CD8-positive, alpha-beta memory T cell (primary cell): ENCODE measurements around the gene TNIK. TPM values are rescaled to one million over a fixed set of nuclear protein-coding genes. Genes with fewer than 3 reads are reported as not detected.

Experiments
- CTCF ChIA-PET: fragments of 350-600 bp; sonication (Branson Sonifier 250); formaldehyde crosslinking; loops from one replicate; lab custom pipeline; 2021; ENCODE audit warnings: antibody characterized with exemption; lab: Charles Lee
- POLR2A ChIA-PET: fragments of 350-600 bp; sonication (Branson Sonifier 250); formaldehyde crosslinking; loops from one replicate; lab custom pipeline; 2021; ENCODE audit warnings: antibody characterized with exemption; lab: Charles Lee
- DNase-seq, 5 donors: peaks; one replicate each; pipeline versions ENCODE4 v3.0.0 to v3.0.0-alpha.2; 2020 to 2022; ENCODE audit warnings: mixed read lengths in 1 of 5
- H3K27ac ChIP-seq: one replicate; pipeline ENCODE4 v1.7.0; 2013; ENCODE audit warnings: low read depth, mild to moderate bottlenecking, low read length, moderate library complexity
- H3K27me3 ChIP-seq: 2 replicates; pipeline ENCODE4 v1.7.0; 2013; ENCODE audit warnings: low read length, mild to moderate bottlenecking; ENCODE audit not compliant: insufficient read depth, poor library complexity, severe bottlenecking
- H3K36me3 ChIP-seq: 2 replicates; pipeline ENCODE4 v1.7.0; 2013; ENCODE audit warnings: mild to moderate bottlenecking, low read length, moderate library complexity; ENCODE audit not compliant: insufficient read depth
- H3K4me1 ChIP-seq: 2 replicates; pipeline ENCODE4 v1.7.0; 2013; ENCODE audit warnings: mild to moderate bottlenecking, low read length, moderate library complexity; ENCODE audit not compliant: insufficient read depth
- H3K4me3 ChIP-seq: 2 replicates; pipeline ENCODE4 v1.7.0; 2013; ENCODE audit warnings: mild to moderate bottlenecking, low read length
- H3K9me3 ChIP-seq: 2 replicates; pipeline ENCODE4 v1.7.0; 2013; ENCODE audit warnings: mild to moderate bottlenecking, low read length
- H3K27ac Mint-ChIP-seq, 8 donors: one replicate each; pipeline ENCODE4 v1.8.0; 2020 to 2021; ENCODE audit warnings: mixed read lengths in 8 of 8, mild to moderate bottlenecking in 6 of 8, inconsistent platforms in 3 of 8, moderate library complexity in 3 of 8
- H3K27me3 Mint-ChIP-seq, 2 donors: one replicate each; pipeline ENCODE4 v1.8.0; 2020 to 2021; ENCODE audit warnings: mixed read lengths in 2 of 2, mild to moderate bottlenecking in 1 of 2, moderate library complexity in 1 of 2
- H3K36me3 Mint-ChIP-seq, 3 donors: one replicate each; pipeline ENCODE4 v1.8.0; 2020 to 2021; ENCODE audit warnings: mixed read lengths in 3 of 3, inconsistent platforms in 1 of 3, mild to moderate bottlenecking in 1 of 3
- H3K4me1 Mint-ChIP-seq, 3 donors: one replicate each; pipeline ENCODE4 v1.8.0; 2020 to 2021; ENCODE audit warnings: mixed read lengths in 3 of 3, inconsistent platforms in 1 of 3, mild to moderate bottlenecking in 1 of 3
- H3K4me3 Mint-ChIP-seq, 7 donors: one replicate each; pipeline ENCODE4 v1.8.0; 2020 to 2021; ENCODE audit warnings: mixed read lengths in 7 of 7, mild to moderate bottlenecking in 6 of 7, moderate library complexity in 4 of 7, inconsistent platforms in 2 of 7
- H3K9me3 Mint-ChIP-seq, 5 donors: one replicate each; pipeline ENCODE4 v1.8.0; 2020 to 2022; ENCODE audit warnings: mixed read lengths in 5 of 5, mild to moderate bottlenecking in 3 of 5, moderate library complexity in 2 of 5, inconsistent platforms in 1 of 5
- polyA plus RNA-seq: library from polyadenylated mRNA; unstranded; fragments of 300-500 nt; fragmentation: Illumina TruSeq; gene quantifications from one replicate; pipeline ENCODE4 v1.2.3, GENCODE V29; 2021
- total RNA-seq, 2 experiments: library from RNA; stranded (reverse); gene quantifications; one replicate each; pipeline ENCODE4 v1.2.3, GENCODE V29; 2021

The TNIK gene
- total and polyA plus RNA-seq, 3 experiments from 2014 or later = 15.9 to 19.2 (median 17.7) TPM

- Histone ChIP-seq H3K4me3 (no peak overlapping the region), H3K27ac (no peak overlapping the region), H3K27me3 (no peaks in the 10 kb centered on the region), H3K9me3 (no peaks in the 10 kb centered on the region), H3K36me3 (no peaks in the 10 kb centered on the region), H3K4me1 (peaks cover 23% of the 10 kb centered on the region)
- Mint-ChIP-seq H3K4me3 (no peak overlapping the region), H3K36me3 (peaks cover 10 to 15% (median 10%) of the 10 kb centered on the region in 3 donors), H3K27me3 (peaks cover 0 to 1% of the 10 kb centered on the region in 2 donors), H3K4me1 (peaks cover 66 to 92% (median 88%) of the 10 kb centered on the region in 3 donors), H3K27ac (no peak overlapping the region), H3K9me3 (peaks cover 0 to 2% (median 0%) of the 10 kb centered on the region in 5 donors)
- ChIA-PET POLR2A (no interaction called here), CTCF (interaction anchor here (0.5 kb wide), 1 partner anchor 797 kb away, joined by 3 read pairs; no protein-coding TSS in a partner anchor)
- DNase-seq = no peak
Observed at GRCh38 chr3:171348121-171348520, 112.1 kb downstream of the TNIK start.

- peaks cover 23% of the 10 kb centered on the region for H3K4me1 ChIP-seq
- Mint-ChIP-seq H3K27me3 (peaks cover 0 to 1% of the 10 kb centered on the region in 2 donors), H3K9me3 (peaks cover 0 to 5% (median 3%) of the 10 kb centered on the region in 5 donors), H3K4me1 (peaks cover 67 to 86% (median 86%) of the 10 kb centered on the region in 3 donors), H3K27ac (peak overlapping the region in 3 of 8 donors; percentile 5 to 58 (median 32)), H3K36me3 (peaks cover 13 to 15% (median 15%) of the 10 kb centered on the region in 3 donors), H3K4me3 (no peak overlapping the region)
- H3K27ac ChIP-seq = no peak overlapping the region
- H3K27me3 ChIP-seq = no peaks in the 10 kb centered on the region
- DNase-seq = no peak
- no peaks in the 10 kb centered on the region for H3K9me3 ChIP-seq
- POLR2A ChIA-PET = interaction anchor here (0.6 kb wide), 1 partner anchor 154 kb away, joined by 3 read pairs; no protein-coding TSS in a partner anchor
- no peaks in the 10 kb centered on the region for H3K36me3 ChIP-seq
- H3K4me3 ChIP-seq = no peak overlapping the region
- CTCF ChIA-PET = interaction anchor here (0.5 kb wide), 1 partner anchor 798 kb away, joined by 3 read pairs; no protein-coding TSS in a partner anchor
Observed at GRCh38 chr3:171347301-171348039, 112.7 kb downstream of the TNIK start.

DNA sequence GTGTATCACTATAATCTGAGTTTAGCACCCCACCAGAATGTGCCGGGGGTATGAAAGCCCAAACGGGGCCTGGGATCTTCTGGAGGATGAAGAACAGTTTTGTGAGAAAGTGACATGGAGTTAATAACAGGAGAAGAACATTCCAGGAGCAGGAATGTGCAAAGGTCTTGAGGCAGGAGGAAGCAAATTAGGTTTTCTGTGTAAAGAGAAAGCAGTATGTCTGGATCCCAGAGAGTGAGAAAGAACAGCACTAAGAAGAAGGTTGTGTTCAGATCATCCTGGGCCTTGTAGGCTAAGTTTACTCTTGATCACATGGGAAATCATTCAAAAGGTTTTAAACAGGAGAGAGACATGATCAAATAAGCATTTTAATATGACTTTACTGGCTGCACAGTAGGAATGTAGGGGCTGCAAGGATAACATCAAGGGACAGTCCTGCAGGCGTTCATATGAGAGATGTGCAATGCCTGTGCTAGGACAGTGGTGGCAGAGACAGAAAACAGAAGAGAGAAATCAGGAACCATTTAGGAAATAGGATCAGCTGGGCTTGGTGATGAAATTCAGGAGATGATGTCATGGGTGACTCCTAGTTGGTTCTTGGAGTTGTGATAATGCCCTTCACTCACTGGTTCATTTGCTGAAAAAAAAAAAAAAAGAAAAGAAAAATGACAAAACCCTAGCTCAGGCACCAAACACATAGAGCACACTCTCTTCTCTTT, 113.5 kb downstream of the TNIK start:
- no peaks in the 10 kb centered on the region for H3K27me3 ChIP-seq
- H3K27me3 Mint-ChIP-seq = peaks cover 0 to 1% of the 10 kb centered on the region in 2 donors
- no peaks in the 10 kb centered on the region for H3K36me3 ChIP-seq
- no peak overlapping the region for H3K4me3 ChIP-seq
- H3K27ac Mint-ChIP-seq = peak overlapping the region in 4 of 8 donors; percentile 31 to 58 (median 40)
- no peak for DNase-seq
- H3K4me1 ChIP-seq = peaks cover 20% of the 10 kb centered on the region
- CTCF ChIA-PET = no interaction called here
- H3K9me3 ChIP-seq = no peaks in the 10 kb centered on the region
- POLR2A ChIA-PET = interaction anchor here (0.5 to 0.6 kb wide), 2 partner anchors 33 to 75 kb away, joined by 3 to 4 read pairs; no protein-coding TSS in a partner anchor
- H3K9me3 Mint-ChIP-seq = peaks cover 0 to 5% (median 3%) of the 10 kb centered on the region in 5 donors
- H3K4me3 Mint-ChIP-seq = no peak overlapping the region
- peaks cover 64 to 78% (median 78%) of the 10 kb centered on the region in 3 donors for H3K4me1 Mint-ChIP-seq
- H3K27ac ChIP-seq = no peak overlapping the region
- peaks cover 13 to 15% (median 15%) of the 10 kb centered on the region in 3 donors for H3K36me3 Mint-ChIP-seq

DNA sequence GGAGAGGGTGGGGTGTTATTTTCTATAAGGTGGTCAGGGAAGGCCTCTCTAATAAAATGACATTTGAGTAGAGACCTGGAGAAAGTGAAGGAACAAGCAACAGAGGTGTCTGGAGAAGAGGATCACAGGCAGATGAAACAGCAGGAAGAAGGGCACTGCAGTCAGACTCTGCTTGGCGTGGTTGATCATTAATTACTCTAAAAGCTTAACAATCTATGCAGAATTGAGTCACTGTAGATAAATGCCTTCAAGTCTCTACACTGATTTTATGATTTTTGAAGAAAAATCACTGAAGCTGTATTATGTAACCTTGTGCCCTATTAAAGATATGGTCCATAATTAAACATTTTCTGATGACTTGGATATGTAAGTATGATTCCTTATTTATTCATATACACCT, 114.2 kb downstream of the TNIK start:
- Histone ChIP-seq H3K4me3 (no peak overlapping the region), H3K27me3 (no peaks in the 10 kb centered on the region), H3K36me3 (no peaks in the 10 kb centered on the region), H3K9me3 (no peaks in the 10 kb centered on the region), H3K27ac (no peak overlapping the region), H3K4me1 (peaks cover 16% of the 10 kb centered on the region)
- peaks cover 59 to 74% (median 71%) of the 10 kb centered on the region in 3 donors for H3K4me1 Mint-ChIP-seq
- H3K27me3 Mint-ChIP-seq = no peaks in the 10 kb centered on the region
- H3K9me3 Mint-ChIP-seq = peaks cover 0 to 5% (median 3%) of the 10 kb centered on the region in 5 donors
- peaks cover 13 to 15% (median 15%) of the 10 kb centered on the region in 3 donors for H3K36me3 Mint-ChIP-seq
- CTCF ChIA-PET = no interaction called here
- no peak for DNase-seq
- no peak overlapping the region for H3K27ac Mint-ChIP-seq
- H3K4me3 Mint-ChIP-seq = no peak overlapping the region
- POLR2A ChIA-PET = interaction anchor here (0.5 to 0.6 kb wide), 2 partner anchors 32 to 75 kb away, joined by 3 to 4 read pairs; no protein-coding TSS in a partner anchor

DNA sequence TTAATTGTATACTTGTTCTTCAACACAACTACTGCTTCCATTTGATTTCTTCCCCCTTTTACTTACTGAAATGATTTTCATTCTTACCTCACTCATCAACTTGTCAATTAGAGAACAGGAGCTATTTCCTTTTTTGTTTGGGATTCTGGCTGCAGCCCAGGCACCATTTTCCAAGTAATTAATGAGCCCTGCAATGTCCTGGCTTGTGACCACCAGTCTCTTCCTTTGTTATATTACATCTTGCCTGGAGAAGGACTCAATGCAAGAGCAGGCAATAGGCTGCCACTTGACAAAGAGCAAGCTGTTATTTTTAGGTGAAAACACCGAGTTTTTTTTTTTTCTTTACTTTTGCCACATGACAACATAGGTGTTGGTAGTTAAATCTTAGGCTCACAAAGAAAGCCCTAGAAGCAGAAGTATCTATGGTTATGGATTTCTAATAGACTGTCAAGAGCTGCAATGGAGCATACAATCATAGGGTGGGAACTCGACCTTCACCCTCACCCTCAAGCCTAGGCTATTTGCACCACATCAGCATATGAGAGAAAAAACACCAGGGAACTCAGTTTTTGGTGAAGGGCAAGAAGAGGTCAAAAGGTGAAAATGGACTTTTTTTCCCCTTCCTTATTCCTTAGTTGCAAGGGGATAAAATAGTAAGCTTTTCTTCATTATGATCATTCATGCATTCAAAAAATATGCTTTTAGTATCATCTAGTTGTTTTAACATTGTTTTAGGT, 114.9 kb downstream of the TNIK start:
- H3K27ac Mint-ChIP-seq = peak overlapping the region in 1 of 8 donors; percentile 58
- H3K4me3 Mint-ChIP-seq = no peak overlapping the region
- no peaks in the 10 kb centered on the region for H3K27me3 Mint-ChIP-seq
- no peaks in the 10 kb centered on the region for H3K9me3 ChIP-seq
- no peak overlapping the region for H3K4me3 ChIP-seq
- peaks cover 54 to 71% (median 65%) of the 10 kb centered on the region in 3 donors for H3K4me1 Mint-ChIP-seq
- no peak for DNase-seq
- peaks cover 15% of the 10 kb centered on the region in 3 donors for H3K36me3 Mint-ChIP-seq
- H3K27me3 ChIP-seq = no peaks in the 10 kb centered on the region
- H3K4me1 ChIP-seq = peaks cover 19% of the 10 kb centered on the region
- POLR2A ChIA-PET = no interaction called here
- no peaks in the 10 kb centered on the region for H3K36me3 ChIP-seq
- peaks cover 0 to 5% (median 3%) of the 10 kb centered on the region in 5 donors for H3K9me3 Mint-ChIP-seq
- H3K27ac ChIP-seq = no peak overlapping the region
- CTCF ChIA-PET = interaction anchor here (0.6 kb wide), 1 partner anchor 19 kb away, joined by 3 read pairs; no protein-coding TSS in a partner anchor

DNA sequence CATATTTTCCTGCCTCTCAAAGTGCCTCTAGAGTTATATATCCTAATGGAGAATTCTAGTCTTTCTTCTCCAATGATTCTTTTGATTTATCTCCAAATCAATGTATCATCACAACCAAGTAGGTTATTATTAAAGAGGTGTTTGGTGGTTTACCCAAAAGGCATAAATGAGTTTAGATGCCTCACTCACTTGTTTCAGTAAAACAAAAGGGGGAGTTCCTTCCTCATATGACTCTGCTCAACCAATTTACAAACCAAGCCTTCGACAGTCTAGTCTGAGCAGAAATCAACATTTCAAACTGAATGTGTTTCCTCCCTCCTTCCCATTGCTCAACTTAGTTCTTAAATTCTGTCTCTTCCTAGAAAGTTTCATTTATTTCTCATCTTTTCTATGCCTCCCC, 116.5 kb downstream of the TNIK start:
- Histone ChIP-seq H3K36me3 (no peaks in the 10 kb centered on the region), H3K27ac (no peak overlapping the region)
- H3K4me1 Mint-ChIP-seq = peaks cover 45 to 64% (median 59%) of the 10 kb centered on the region in 3 donors

GRCh38 chr3:171342783-171343420, 117.3 kb downstream of the TNIK start:
- DNase-seq = no peak
- peaks cover 0 to 5% (median 3%) of the 10 kb centered on the region in 5 donors for H3K9me3 Mint-ChIP-seq
- H3K27me3 Mint-ChIP-seq = no peaks in the 10 kb centered on the region
- H3K4me1 Mint-ChIP-seq = peaks cover 39 to 57% (median 55%) of the 10 kb centered on the region in 3 donors
- ChIA-PET CTCF (no interaction called here), POLR2A (no interaction called here)
- H3K4me3 ChIP-seq = no peak overlapping the region
- H3K27ac Mint-ChIP-seq = peak overlapping the region in 1 of 8 donors; percentile 44
- H3K27me3 ChIP-seq = no peaks in the 10 kb centered on the region
- no peak overlapping the region for H3K27ac ChIP-seq
- H3K4me3 Mint-ChIP-seq = no peak overlapping the region
- H3K9me3 ChIP-seq = no peaks in the 10 kb centered on the region
- H3K36me3 ChIP-seq = no peaks in the 10 kb centered on the region
- H3K4me1 ChIP-seq = peaks cover 10% of the 10 kb centered on the region
- peaks cover 15 to 17% (median 15%) of the 10 kb centered on the region in 3 donors for H3K36me3 Mint-ChIP-seq

More for the DNA sequence above, 116.5 kb downstream of the TNIK start:
- peaks cover 13% of the 10 kb centered on the region for H3K4me1 ChIP-seq
- H3K4me3 ChIP-seq = no peak overlapping the region
- no peaks in the 10 kb centered on the region for H3K27me3 ChIP-seq
- CTCF ChIA-PET = no interaction called here
- no peak for DNase-seq
- no peaks in the 10 kb centered on the region for H3K27me3 Mint-ChIP-seq
- peaks cover 0 to 5% (median 3%) of the 10 kb centered on the region in 5 donors for H3K9me3 Mint-ChIP-seq
- H3K4me3 Mint-ChIP-seq = no peak overlapping the region
- no peaks in the 10 kb centered on the region for H3K9me3 ChIP-seq
- peaks cover 15 to 17% (median 15%) of the 10 kb centered on the region in 3 donors for H3K36me3 Mint-ChIP-seq
- peak overlapping the region in 1 of 8 donors; percentile 8 for H3K27ac Mint-ChIP-seq
- POLR2A ChIA-PET = no interaction called here
